ENCODE data around the gene RHEB.

RHEB gene

DNA sequence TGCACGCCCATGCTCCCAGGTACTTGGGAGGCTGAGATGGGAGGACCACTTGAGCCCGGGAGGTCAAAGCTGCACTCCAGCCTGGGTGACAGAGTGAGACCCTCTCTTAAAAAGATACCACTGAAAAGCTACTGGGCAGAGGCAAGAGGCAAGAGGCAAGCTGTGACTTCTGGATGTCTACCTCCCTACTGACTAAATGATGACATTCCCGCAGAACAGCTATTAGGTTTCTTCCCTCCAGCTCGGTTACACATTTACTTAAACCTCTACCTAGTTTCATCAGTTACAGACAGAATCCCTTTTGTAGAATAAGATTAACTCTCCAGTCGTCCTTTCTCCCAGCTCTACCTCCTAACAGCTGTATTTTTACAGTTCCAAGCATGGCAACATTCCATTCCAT lies 21.2 kb downstream of the RHEB start:
- DNase-seq = no peak

DNA sequence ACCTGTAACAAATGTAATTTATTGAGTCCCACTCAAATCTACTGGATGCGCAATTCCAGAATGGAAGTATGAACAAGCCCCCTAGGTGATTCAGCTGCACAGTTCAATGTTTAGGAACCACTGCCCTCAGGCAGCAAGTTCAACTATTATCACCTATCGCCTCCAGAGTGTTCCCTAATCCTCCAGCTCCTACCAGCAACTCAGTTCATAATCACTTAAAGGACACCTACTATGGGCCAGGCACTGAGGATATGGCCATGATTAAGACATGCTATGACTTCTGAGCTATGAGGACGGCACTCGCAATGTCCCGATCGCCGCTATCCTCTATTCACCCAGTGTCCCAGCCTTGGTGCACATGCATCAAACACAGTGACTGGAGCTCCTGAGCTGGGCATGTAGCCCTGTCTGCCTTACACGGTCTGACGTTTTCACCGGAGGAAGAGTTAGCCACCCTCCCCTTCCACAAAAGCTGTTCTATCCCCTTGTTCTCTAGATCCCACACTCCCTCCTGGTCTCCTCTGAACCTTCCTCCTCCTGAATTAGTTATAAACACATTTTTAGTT lies 22.3 kb downstream of the RHEB start:
- no peak for DNase-seq

DNA sequence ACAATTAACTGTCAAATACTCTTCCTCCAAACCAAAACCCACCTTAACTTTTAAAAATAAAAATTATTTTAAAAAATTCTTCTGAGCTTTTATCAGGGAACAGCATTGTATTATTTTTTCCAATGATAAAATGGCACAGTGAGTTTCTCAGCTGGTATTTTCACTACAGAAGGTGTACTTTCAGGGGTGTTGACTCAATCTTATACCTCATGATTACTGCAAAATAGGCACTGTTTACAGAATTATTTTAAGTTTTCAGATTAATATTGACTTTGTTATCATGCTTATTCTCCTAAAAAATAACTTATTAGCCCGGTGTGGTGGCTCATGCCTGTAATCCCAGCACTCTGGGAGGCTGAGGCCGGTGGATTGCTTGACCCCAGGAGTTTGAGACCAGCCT lies 24.3 kb downstream of the RHEB start:
- DNase-seq = no peak

DNA sequence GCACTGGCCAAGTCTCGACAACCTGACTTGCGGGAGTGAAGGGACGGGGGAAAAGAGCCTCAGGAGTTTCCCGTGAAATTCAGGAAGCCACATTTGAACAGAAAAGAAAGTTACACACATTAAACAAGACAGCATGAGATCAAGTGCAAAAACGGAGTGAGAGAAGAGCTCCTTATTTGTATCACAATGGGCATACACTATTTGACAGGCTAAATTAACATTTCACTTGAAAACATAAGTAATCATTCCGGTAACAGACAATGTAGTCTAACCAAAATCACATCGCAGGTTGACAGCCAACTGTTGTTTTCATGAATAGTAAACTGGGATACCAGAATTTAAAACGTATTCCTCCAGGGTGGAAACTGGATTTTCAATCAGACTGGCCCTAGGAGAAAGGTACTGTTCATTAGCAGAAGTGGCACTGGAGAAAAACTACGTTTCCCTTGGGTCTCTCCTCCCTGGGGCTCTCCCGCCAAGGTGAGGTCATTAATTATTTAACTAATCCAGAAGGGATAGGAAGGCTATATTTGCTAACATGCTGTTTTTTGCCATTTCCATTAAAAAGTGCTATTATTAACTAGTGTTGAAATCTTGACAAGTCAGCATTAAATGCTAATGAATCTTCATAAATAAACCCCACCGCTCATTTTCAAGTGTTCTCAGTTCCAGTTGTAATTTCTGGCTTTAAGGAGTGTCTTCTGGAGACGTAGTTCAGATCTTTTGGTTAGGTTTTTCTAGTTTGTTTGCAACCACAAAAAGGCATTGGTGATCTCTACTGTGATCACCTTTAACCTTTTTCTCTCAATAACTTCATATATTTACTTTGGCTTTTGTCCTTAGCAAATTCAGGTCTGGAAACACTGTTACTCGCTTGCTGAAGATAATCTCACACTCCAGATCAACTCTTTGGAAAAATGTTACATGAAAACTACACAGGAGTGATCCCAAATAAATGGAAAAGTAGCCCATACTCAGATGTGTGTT lies 25.1 kb downstream of the RHEB start:
- DNase-seq = no peak

DNA sequence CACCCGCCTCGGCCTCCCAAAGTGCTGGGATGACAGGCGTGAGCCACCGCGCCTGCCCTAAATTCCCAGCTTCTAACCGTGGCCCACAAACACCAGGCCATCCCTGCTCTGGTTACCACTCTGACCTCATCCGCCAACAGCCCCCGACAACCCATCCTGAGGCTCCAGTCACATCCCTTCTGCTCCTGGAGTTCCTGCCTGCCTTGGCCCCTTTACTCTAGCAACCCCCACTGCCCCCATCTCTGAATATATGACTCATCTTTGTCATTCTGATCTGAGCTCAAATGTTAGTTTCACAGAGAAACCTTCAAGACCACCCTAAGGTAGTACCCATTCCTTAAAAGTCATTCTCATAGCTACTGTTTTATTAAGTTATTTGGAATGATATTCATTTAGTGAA lies 26.6 kb downstream of the RHEB start:
- DNase-seq = no peak

DNA sequence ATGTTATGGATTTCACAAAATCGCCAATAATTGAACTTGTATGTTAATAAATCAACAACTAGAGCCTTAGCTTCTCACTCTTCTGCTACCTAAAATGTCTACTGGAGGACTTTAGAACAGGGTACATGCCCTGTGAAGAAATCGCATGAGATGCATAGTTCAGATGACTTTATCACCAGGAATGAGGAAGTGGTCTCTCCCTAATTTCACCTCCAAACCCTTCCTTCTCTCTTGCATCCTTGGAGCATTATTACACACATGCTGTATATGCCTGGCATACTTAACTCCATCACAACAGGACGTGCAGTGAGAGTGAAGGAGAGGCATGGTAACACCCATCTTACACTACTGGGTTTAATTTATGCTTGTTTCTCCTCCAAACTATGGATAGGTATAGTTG lies 27.8 kb downstream of the RHEB start:
- peak; percentile 42 for DNase-seq

DNA sequence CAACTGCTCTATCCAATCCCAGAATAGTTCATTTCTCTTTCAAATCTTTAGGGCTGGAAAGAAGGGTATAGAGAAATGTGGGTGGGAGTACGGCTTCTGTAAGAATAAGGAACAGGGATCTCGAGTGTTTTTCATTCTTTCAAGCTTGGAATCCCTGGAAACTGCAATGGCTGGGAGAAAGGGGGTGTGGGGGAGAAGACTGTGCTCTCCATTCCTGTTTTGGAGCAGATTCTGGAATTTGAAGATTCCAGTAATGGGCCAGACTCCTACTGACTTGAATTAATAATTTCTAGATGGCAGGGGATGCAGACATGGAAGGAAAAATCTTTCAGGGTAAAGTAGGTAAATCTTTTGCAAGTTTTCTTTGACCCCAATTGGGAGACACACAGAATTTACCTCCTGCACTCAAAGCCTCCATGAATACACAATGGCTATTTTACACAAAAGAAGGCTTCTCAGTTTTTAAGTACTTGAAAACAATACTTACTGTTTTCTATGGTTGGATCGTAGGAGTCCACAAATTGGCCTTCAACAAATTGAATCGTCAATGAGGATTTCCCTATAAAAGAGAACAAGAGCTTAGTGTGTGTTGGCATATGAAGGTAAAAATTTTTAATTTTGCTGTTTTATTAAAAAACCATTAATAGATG lies 29.1 kb downstream of the RHEB start:
- DNase-seq = no peak

DNA sequence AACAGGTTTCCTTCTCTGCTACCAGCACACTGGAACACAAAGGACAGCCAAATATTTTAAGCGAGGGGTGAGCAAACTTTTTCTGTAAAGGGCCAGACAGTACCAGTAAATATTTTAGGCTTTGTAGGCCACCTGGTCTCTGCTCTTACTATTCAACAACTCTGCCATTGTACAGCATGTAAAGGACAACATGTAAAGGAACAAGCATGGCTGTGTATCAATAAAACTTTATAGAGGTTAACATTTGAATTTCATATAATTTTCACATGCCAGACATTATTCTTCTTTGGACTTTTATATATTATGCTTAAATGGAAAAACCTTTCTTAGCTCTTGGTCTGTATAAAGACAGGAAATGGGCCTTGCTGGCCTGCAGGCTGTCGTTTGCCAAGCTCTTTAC lies 30.2 kb downstream of the RHEB start:
- DNase-seq = no peak

DNA sequence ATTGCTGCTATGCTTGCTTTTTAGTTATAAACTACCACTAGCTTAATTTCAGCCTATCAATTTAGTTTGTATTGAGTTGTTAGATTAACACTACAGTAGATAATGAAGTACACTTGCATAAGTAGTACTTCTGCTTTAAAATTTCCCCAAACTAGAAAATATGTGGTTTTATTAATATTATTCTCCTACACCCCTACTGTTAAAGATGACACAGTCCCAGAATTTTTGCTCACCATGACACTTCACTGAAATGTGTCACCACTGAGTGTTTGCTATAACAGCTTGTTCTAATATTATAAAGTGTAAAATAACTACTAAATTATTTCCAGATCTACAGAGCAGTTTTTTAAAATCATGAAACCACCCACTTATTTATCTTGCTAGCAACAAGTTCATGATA lies 31.6 kb downstream of the RHEB start:
- DNase-seq = peak; percentile 47

DNA sequence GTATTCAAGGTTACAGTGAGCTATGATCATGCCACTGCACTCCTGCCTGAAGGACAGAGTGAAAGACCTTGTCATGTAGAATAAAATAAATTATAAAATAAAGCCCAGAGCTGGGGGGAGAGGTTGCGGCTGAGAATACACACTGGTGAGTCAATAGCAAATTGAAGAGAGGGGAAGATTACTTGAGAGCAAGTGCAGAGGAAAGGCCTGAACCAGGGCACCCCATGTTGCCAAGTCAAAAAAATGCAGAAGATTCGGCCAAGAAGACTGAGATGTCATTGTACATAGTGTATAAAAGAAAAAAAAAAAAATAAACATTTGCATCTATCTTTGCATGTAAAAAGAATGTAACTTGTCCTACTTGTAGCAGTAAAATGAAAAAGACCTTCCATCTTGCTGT lies 32.5 kb downstream of the RHEB start:
- no peak for DNase-seq

DNA sequence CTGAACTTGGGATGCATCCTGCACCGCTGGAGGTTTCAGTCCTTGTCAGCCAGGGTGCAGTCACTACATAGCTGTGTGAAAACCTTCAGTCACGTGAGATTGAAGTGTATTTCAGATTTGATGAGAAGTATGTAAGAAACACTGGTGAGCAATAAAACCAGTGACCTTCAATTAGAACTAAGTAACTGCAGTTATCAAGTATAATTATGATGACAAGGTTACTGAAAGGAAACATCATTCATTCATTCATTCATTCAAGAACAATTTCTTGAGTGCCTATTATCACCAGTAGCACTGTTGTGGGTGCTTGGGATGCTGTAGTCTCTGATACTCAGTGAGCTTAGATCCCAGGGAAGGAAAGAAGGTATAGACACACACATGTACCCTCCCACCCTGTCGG lies 33.6 kb downstream of the RHEB start:
- no peak for DNase-seq

DNA sequence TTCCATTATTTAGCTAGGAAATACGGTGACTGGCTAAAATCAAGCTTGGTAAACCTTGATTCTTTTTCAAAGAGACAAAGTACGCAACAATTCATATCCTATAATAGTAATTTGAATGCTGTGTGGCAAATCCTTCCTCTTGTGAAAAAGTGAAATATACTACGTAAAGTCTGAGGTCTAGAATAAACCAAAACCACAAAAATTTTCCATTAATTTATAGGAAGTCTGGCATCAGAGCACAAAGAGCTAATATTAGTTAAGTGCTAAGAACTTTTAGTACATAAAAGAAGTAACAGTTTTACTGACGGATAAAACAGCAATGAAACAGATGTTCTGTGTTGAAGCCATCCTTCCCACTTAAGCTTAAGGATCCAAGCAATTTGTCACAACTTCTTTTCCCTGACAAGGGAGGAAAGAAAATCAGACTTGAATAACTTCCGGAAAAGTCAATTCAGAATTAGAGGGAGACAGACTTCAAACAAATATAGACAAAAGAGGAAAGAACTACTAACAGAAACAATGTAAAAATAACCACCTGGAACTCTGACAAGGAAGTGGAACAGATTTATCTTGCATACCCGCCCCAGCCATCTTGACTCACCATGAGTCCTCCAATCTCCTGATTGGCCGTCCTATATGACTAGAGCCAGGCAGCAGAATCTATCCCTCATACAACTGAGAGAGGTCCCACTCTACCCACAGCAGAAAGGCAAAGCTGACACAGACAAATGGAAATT lies 34.6 kb downstream of the RHEB start:
- peak; percentile 75 for DNase-seq

DNA sequence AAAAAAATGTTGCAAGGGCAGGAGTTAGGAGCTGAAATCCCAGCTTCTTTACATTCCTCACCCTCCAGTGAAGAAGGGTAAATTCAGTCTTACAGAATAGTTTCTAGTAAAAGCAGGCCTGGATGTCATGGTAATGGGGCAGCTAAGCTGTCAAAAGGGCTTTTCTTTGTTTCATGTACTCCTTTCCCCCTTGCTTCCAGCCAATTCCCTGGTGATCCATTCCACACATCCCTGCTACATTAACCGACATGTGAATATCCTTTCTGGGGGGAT lies 36.0 kb downstream of the RHEB start:
- no peak for DNase-seq

DNA sequence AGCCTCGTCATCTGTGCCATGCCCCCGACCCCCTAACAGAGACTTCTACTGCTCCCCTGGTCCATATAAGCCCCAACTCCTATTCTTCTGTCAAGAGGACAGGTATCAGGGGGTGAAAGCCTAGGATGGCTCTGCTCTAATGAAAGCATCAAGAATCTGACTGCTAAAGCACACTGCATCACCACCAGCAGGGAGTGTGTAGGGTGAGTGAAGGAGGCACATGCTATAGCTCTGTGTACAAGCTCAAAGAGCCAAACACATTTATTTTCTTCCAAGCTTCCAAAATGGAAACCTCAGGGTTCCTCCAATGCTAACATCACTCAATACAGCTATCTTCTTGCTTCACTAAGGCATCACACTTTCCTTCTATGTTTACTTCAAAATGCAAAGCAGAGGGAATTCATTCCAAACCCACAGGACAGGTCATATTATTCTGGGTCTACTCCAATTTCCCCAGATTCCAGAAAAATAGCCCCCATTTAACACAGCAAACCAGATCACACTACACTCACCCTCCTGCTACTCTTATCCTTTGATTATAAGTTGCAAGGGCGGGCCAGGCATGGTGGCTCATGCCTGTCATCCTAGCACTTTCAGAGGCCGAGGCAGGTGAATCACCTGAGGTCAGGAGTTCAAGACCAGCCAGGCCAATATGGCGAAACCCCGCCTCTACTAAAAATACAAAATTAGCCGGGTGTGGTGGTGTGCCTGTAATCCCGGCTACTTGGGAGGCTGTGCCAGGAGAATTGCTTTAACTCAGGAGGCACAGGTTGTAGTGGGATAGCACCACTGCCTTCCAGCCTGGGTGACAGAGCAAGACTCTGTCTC lies 36.6 kb downstream of the RHEB start:
- no peak for DNase-seq

DNA sequence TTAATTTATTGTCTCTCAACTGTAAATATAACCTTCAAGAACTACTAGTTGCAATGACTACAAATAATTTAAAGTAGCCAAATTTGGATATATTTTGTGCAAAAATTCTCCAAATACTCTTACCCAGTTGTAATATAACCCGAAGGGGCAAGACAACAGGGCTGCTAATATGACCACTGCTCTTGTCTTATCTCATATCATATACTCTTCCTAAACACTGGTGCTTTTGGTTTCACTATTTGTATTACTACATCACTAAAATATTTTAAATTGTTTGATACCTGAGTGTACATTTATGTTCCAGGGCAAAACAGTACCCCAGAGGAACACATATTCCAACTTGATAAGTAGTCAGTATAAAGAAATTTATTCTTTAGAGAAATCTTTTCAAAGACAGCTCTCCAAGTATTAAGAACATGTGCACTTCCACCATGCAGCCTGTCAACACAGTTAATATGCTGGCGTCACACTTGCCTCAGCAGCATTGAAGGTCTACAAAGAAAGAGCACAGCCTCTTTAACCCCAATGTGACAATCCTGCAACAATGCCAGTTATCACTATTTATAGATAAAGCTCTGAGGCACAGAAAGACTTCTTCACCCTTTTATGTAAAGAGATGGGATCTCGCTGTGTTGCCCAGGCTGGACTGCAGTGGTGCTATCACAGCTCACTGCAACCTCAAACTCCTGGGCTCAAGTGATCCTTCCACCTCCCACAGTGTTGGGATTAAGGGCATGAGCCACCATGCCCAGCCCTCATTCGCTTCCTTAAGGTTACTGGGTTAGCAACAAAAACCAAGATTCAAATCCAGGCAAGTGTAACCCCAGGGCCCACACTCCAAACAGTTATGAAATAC lies 37.8 kb downstream of the RHEB start:
- DNase-seq = no peak

DNA sequence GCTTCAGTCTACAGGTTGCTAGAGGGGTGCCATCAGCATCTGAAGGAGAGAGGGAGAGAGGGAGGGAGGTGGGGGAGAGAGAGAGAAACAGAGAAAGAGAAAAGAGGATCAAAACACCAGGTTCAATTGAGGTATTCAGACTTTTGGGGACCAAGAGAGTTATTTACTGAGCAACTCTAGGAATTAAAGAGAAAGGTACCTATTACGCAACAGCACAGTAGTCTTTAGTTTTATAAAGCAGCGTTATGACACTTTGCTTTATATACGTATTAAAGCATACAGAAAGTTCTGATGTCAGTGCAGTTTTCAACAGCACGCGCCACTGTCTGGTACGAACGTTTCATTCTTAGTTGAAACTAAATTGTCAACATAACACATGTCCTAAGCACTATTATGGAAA lies 41.8 kb downstream of the RHEB start:
- no peak for DNase-seq

DNA sequence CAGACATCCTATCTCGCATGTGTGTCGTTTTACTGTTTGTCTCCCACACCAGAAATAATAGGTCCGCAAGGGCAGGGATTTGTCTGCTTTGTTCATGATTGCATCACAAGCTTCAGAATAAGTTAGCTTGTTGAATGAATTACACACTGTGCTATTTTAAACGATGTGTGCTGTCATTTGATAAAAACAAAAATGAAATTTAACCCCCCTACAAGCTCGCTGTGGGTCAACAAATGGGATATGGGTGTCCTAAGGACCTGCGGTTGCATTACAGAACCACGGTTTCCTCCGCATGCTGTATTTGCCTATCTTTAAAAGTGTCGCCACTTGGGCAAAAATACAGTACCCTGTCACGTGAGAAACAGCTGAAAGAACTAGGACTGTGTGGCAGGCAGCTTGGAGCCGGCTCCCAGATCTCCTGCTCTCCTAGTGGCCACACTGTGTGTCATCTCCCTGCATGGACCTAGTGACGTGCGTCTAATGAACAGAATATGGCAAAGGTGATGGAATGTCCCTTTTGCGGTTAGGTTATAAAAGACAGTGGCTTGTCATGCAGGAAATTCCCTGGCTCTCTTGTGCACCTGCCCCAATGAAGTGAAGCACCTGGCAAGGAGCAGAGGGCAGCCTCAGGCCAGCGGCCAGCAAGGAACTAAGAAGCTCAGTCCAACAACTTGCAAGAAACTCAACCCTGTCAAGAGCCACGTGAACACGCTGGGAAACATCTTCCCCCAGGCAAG lies 46.9 kb downstream of the RHEB start:
- no peak for DNase-seq

DNA sequence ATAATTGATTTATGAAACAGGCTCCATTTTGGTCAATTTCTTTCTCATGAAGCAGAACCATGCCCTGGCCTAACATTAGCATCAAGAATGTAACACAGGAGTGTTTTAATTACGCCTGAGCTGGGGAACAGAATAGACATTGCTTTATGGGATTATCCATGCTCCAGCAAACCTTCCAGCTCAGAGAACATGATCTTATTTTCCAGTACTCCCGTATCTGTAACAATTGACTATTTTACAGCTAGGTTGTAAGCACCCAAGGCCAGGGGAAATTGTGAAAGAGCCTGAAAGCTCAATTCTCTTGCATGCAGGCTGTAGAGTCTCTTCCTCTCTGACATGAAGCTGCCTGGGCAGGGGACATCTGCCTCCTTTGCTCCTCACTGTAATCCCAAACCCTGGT lies 49.0 kb downstream of the RHEB start:
- no peak for DNase-seq

DNA sequence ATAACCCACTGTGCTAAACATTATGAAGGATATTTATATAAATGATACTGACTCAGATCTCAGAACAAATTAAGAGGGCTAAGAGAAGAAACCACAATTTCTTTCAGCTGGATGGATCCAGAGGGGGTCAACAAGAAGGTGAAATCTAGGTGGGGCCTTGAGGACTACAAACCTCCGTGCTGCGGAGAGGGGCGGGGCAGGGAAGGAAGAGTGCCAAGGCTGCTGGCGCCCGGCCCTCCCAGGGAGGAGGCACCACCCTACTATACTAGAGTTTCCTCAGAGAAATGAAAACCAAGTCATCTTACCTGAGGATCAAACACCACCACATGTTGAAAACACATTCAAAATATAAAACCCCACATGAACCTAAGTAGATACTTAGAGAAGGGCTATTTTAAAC lies 50.4 kb downstream of the RHEB start:
- DNase-seq = no peak

DNA sequence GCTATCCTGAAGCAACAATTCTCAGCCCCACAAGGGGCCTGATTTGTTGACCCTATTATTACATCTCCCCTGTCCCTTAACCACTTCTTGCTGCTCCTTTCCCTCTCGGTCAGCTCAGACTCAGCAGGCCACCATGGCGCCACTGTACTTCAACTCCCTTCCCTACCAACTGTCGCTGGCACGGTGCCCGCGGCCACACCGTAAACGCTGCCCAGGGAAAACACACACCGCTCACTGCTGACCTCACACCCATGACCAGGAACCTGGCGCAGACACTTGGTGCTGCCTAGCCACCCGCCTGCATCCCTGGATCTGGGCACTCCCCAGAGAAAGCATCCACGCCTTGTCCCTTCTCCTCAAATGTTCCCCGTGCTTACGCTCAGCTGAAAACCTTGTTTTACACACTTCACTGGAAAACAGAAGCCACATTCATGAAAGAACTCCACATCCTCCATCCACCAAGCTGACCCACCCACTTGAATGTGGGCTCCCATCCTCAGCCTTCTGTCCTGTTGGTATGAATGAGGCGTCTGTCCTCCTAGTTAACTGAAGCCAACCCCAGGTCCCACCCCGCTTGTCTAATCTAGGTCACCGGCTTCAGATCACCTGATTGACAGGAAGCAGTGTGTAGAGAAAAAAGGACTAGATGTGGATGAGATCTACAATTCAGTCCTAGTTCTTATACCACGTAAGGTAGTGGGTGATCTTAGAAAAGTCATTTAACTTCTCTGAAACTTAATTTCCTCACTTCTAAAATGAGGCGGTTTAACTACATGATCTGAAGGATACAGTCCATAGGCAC lies 51.3 kb downstream of the RHEB start:
- no peak for DNase-seq
